GM23338 (cell line): ENCODE measurements around the gene MMAB. TPM values are rescaled to one million over a fixed set of nuclear protein-coding genes. Genes with fewer than 3 reads are reported as not detected.

Experiments
- ATAC-seq: fragments of 200-7000 bp; cut with Tn5 transposase; 3 replicates; pipeline ENCODE4 v1.9.1; 2020
- DNase-seq: peaks from one replicate; pipeline ENCODE4 v3.0.0-alpha.2; 2015; ENCODE audit warnings: low spot score
- H2AFZ ChIP-seq: fragments of 200-600 bp; sonication (generic); 2 replicates; pipeline ENCODE4 v1.8.0; 2016; ENCODE audit warnings: antibody characterized with exemption, mild to moderate bottlenecking, moderate library complexity
- H3F3A ChIP-seq: fragments of 200-600 bp; sonication (generic); replicated peaks from 2 replicates; pipeline ENCODE4 v1.8.0; 2017; ENCODE audit warnings: antibody characterized with exemption, mixed run types, low read depth
- H3K27ac ChIP-seq: fragments of 200-600 bp; sonication (generic); 2 replicates; pipeline ENCODE4 v1.6.1; 2016; ENCODE audit warnings: low read depth
- H3K27me3 ChIP-seq: fragments of 200-600 bp; sonication (generic); 2 replicates; pipeline ENCODE4 v1.8.0; 2016; ENCODE audit warnings: mild to moderate bottlenecking, mixed run types, moderate library complexity; ENCODE audit not compliant: insufficient read depth
- H3K36me3 ChIP-seq: fragments of 200-600 bp; sonication (generic); 2 replicates; pipeline ENCODE4 v1.8.0; 2016; ENCODE audit warnings: mild to moderate bottlenecking; ENCODE audit not compliant: insufficient read depth
- H3K4me1 ChIP-seq: fragments of 200-600 bp; sonication (generic); 2 replicates; pipeline ENCODE4 v1.8.0; 2016; ENCODE audit warnings: mild to moderate bottlenecking, moderate library complexity; ENCODE audit not compliant: insufficient read depth
- H3K4me2 ChIP-seq: fragments of 200-600 bp; sonication (generic); 2 replicates; pipeline ENCODE4 v1.7.1; 2017; ENCODE audit warnings: mixed run types
- H3K4me3 ChIP-seq: fragments of 200-600 bp; sonication (generic); 2 replicates; pipeline ENCODE4 v1.6.1; 2016; ENCODE audit warnings: mixed run types
- H3K79me2 ChIP-seq: fragments of 200-600 bp; sonication (generic); replicated peaks from 2 replicates; pipeline ENCODE4 v1.8.0; 2017; ENCODE audit warnings: mild to moderate bottlenecking; ENCODE audit not compliant: insufficient read depth
- H3K9me2 ChIP-seq: fragments of 200-600 bp; sonication (generic); 2 replicates; pipeline ENCODE4 v1.8.0; 2017; ENCODE audit not compliant: insufficient read depth
- H4K20me1 ChIP-seq: fragments of 200-600 bp; sonication (generic); replicated peaks from 2 replicates; pipeline ENCODE4 v1.8.0; 2017; ENCODE audit warnings: mild to moderate bottlenecking; ENCODE audit not compliant: insufficient read depth
- H3K27ac Mint-ChIP-seq: 2 replicates; pipeline ENCODE4 v1.8.0; 2020; ENCODE audit warnings: inconsistent platforms, mild to moderate bottlenecking, moderate library complexity, mixed read lengths
- H3K27me3 Mint-ChIP-seq: 3 replicates; pipeline ENCODE4 v1.8.0; 2022; ENCODE audit warnings: low read depth, mild to moderate bottlenecking, moderate library complexity, mixed read lengths, inconsistent platforms; ENCODE audit not compliant: insufficient read depth, poor library complexity
- H3K36me3 Mint-ChIP-seq: 3 replicates; pipeline ENCODE4 v1.8.0; 2021; ENCODE audit warnings: low read depth, mild to moderate bottlenecking, inconsistent platforms, moderate library complexity, mixed read lengths
- H3K4me1 Mint-ChIP-seq: 3 replicates; pipeline ENCODE4 v1.8.0; 2020; ENCODE audit warnings: mild to moderate bottlenecking, inconsistent platforms, mixed read lengths
- H3K4me3 Mint-ChIP-seq: 3 replicates; pipeline ENCODE4 v1.8.0; 2021; ENCODE audit warnings: moderate library complexity, mild to moderate bottlenecking, inconsistent platforms, mixed read lengths
- H3K9me3 Mint-ChIP-seq: 3 replicates; pipeline ENCODE4 v1.8.0; 2020; ENCODE audit warnings: moderate library complexity, mild to moderate bottlenecking, inconsistent platforms, mixed read lengths
- CREB1 ChIP-seq: fragments of 250-450 bp; sonication (Bioruptor Pico); IDR thresholded peaks from 2 replicates; pipeline ENCODE4 v1.5.0; 2020; ENCODE audit warnings: low read depth, mild to moderate bottlenecking, moderate library complexity
- EZH2 ChIP-seq: fragments of 200-600 bp; sonication (generic); IDR thresholded peaks from one replicate; pipeline ENCODE4 v1.8.0; 2017; ENCODE audit warnings: antibody characterized with exemption, mild to moderate bottlenecking, low read depth; ENCODE audit not compliant: unreplicated experiment
- EZH2phosphoT487 ChIP-seq: fragments of 200-600 bp; sonication (generic); IDR thresholded peaks from one replicate; pipeline ENCODE4 v1.8.1; 2018; ENCODE audit warnings: antibody characterized with exemption; ENCODE audit not compliant: unreplicated experiment
- JUNB ChIP-seq: IDR thresholded peaks from one replicate; pipeline ENCODE4 v1.6.1; 2016; ENCODE audit warnings: antibody characterized with exemption; ENCODE audit not compliant: unreplicated experiment
- NANOG ChIP-seq: IDR thresholded peaks from 2 replicates; pipeline ENCODE4 v1.6.1; 2016; ENCODE audit warnings: antibody characterized with exemption, borderline replicate concordance
- POLR2AphosphoS5 ChIP-seq: IDR thresholded peaks from 2 replicates; pipeline ENCODE4 v1.6.1; 2016; ENCODE audit warnings: antibody characterized with exemption, low read depth
- STAT1 ChIP-seq: IDR thresholded peaks from one replicate; pipeline ENCODE4 v1.6.1; 2016; ENCODE audit warnings: antibody characterized with exemption; ENCODE audit not compliant: unreplicated experiment
- ZNF114 ChIP-seq: fragments of 250-450 bp; sonication (Bioruptor Pico); IDR thresholded peaks from 2 replicates; pipeline ENCODE4 v1.5.0; 2020; ENCODE audit warnings: mild to moderate bottlenecking, moderate library complexity
- ZNF331 ChIP-seq: fragments of 250-450 bp; sonication (Bioruptor Pico); IDR thresholded peaks from 2 replicates; pipeline ENCODE4 v1.5.0; 2020; ENCODE audit warnings: low read depth, mild to moderate bottlenecking, moderate library complexity
- polyA plus RNA-seq: library from polyadenylated mRNA; unstranded; fragments of >200 nt; fragmentation: Nextera tagmentation; extraction: Ambion mirVana; gene quantifications from 2 replicates; pipeline ENCODE4 v1.2.1, GENCODE V29; 2016
- total RNA-seq: library from RNA; depleted of rRNA; stranded (reverse); fragments of >200 nt; shearing (Covaris generic); gene quantifications from 2 replicates; pipeline ENCODE4 v1.2.3, GENCODE V29; 2014
- TF ChIP-seq, protein P1 (sequence below): IDR thresholded peaks from 2 replicates; pipeline ENCODE4 v1.6.1; 2016; ENCODE audit warnings: antibody characterized with exemption
- TF ChIP-seq, protein P2 (sequence below): fragments of 250-450 bp; sonication (Bioruptor Pico); IDR thresholded peaks from 2 replicates; pipeline ENCODE4 v1.5.0; 2020; ENCODE audit warnings: mild to moderate bottlenecking, moderate library complexity
- TF ChIP-seq, protein P3 (sequence below), 2 experiments: fragments of 200-600 bp in 1 of 2; sonication (generic) in 1 of 2; conservative IDR thresholded peaks; 2 replicates each; pipeline versions ENCODE4 v1.5.1 to v1.6.1; 2016 to 2017; ENCODE audit warnings: antibody characterized with exemption in 2 of 2, low read depth in 2 of 2, mild to moderate bottlenecking in 2 of 2, moderate library complexity in 1 of 2
- TF ChIP-seq, protein P4 (sequence below): IDR thresholded peaks from one replicate; pipeline ENCODE4 v1.6.1; 2018; ENCODE audit warnings: antibody characterized with exemption; ENCODE audit not compliant: unreplicated experiment

The MMAB gene
- total and polyA plus RNA-seq, 2 experiments from 2014 or later: 24.7 to 38.5 TPM

DNA sequence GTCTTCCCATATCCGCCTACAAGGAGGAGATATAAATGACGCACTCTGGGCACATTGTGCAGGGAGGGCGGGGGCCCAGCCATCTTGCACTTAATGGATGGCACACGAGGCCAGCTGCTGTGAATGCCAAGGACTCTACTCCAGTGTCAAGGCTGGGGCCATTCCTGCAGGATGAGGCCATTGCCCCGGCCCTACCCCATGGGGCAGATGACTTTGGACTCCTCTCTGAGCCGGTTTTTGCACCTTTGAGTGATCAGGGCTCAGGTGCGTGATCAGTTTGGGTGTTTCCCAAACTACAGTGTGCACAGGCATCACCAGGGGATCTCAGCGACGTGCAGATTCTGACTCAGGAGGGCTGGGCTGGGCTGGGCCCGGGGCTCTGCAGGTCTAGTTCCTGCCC lies 16.1 kb downstream of the MMAB start:
- H3K36me3 ChIP-seq: no peaks in the 10 kb centered on the region
- no peaks in the 10 kb centered on the region for H3K79me2 ChIP-seq
- no peak overlapping the region for H3K27ac ChIP-seq
- no peaks in the 10 kb centered on the region for H3K4me1 ChIP-seq
- Mint-ChIP-seq H3K27me3 (peaks cover 6% of the 10 kb centered on the region), H3K36me3 (peaks cover 7% of the 10 kb centered on the region), H3K4me1 (peaks cover 8% of the 10 kb centered on the region; the same call in 2 of the 3 replicates), H3K4me3 (no peak overlapping the region), H3K27ac (no peak overlapping the region), H3K9me3 (no peaks in the 10 kb centered on the region)
- H3K9me2 ChIP-seq: no peaks in the 10 kb centered on the region
- ATAC-seq (no peak), DNase-seq (no peak)
- H3F3A ChIP-seq: no peaks in the 10 kb centered on the region
- no peak overlapping the region for H3K4me3 ChIP-seq
- no peak overlapping the region for H3K4me2 ChIP-seq
- TF ChIP-seq NANOG (no peak), STAT1 (no peak), CREB1 (CRISPR knock-in tag) (no peak), ZNF114 (no peak), EZH2 (no peak), ZNF331 (CRISPR knock-in tag) (no peak), POLR2AphosphoS5 (no peak), JUNB (no peak), EZH2phosphoT487 (no peak)
- TF ChIP-seq, protein P1, sequence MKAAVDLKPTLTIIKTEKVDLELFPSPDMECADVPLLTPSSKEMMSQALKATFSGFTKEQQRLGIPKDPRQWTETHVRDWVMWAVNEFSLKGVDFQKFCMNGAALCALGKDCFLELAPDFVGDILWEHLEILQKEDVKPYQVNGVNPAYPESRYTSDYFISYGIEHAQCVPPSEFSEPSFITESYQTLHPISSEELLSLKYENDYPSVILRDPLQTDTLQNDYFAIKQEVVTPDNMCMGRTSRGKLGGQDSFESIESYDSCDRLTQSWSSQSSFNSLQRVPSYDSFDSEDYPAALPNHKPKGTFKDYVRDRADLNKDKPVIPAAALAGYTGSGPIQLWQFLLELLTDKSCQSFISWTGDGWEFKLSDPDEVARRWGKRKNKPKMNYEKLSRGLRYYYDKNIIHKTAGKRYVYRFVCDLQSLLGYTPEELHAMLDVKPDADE: no peak
- TF ChIP-seq, protein P2, sequence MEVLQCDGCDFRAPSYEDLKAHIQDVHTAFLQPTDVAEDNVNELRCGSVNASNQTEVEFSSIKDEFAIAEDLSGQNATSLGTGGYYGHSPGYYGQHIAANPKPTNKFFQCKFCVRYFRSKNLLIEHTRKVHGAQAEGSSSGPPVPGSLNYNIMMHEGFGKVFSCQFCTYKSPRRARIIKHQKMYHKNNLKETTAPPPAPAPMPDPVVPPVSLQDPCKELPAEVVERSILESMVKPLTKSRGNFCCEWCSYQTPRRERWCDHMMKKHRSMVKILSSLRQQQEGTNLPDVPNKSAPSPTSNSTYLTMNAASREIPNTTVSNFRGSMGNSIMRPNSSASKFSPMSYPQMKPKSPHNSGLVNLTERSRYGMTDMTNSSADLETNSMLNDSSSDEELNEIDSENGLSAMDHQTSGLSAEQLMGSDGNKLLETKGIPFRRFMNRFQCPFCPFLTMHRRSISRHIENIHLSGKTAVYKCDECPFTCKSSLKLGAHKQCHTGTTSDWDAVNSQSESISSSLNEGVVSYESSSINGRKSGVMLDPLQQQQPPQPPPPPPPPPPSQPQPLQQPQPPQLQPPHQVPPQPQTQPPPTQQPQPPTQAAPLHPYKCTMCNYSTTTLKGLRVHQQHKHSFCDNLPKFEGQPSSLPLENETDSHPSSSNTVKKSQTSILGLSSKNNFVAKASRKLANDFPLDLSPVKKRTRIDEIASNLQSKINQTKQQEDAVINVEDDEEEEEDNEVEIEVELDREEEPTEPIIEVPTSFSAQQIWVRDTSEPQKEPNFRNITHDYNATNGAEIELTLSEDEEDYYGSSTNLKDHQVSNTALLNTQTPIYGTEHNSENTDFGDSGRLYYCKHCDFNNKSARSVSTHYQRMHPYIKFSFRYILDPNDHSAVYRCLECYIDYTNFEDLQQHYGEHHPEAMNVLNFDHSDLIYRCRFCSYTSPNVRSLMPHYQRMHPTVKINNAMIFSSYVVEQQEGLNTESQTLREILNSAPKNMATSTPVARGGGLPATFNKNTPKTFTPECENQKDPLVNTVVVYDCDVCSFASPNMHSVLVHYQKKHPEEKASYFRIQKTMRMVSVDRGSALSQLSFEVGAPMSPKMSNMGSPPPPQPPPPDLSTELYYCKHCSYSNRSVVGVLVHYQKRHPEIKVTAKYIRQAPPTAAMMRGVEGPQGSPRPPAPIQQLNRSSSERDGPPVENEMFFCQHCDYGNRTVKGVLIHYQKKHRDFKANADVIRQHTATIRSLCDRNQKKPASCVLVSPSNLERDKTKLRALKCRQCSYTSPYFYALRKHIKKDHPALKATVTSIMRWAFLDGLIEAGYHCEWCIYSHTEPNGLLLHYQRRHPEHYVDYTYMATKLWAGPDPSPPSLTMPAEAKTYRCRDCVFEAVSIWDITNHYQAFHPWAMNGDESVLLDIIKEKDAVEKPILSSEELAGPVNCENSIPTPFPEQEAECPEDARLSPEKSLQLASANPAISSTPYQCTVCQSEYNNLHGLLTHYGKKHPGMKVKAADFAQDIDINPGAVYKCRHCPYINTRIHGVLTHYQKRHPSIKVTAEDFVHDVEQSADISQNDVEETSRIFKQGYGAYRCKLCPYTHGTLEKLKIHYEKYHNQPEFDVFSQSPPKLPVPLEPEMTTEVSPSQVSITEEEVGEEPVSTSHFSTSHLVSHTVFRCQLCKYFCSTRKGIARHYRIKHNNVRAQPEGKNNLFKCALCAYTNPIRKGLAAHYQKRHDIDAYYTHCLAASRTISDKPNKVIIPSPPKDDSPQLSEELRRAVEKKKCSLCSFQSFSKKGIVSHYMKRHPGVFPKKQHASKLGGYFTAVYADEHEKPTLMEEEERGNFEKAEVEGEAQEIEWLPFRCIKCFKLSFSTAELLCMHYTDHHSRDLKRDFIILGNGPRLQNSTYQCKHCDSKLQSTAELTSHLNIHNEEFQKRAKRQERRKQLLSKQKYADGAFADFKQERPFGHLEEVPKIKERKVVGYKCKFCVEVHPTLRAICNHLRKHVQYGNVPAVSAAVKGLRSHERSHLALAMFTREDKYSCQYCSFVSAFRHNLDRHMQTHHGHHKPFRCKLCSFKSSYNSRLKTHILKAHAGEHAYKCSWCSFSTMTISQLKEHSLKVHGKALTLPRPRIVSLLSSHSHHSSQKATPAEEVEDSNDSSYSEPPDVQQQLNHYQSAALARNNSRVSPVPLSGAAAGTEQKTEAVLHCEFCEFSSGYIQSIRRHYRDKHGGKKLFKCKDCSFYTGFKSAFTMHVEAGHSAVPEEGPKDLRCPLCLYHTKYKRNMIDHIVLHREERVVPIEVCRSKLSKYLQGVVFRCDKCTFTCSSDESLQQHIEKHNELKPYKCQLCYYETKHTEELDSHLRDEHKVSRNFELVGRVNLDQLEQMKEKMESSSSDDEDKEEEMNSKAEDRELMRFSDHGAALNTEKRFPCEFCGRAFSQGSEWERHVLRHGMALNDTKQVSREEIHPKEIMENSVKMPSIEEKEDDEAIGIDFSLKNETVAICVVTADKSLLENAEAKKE (CRISPR knock-in tag): no peak
- TF ChIP-seq, protein P3, sequence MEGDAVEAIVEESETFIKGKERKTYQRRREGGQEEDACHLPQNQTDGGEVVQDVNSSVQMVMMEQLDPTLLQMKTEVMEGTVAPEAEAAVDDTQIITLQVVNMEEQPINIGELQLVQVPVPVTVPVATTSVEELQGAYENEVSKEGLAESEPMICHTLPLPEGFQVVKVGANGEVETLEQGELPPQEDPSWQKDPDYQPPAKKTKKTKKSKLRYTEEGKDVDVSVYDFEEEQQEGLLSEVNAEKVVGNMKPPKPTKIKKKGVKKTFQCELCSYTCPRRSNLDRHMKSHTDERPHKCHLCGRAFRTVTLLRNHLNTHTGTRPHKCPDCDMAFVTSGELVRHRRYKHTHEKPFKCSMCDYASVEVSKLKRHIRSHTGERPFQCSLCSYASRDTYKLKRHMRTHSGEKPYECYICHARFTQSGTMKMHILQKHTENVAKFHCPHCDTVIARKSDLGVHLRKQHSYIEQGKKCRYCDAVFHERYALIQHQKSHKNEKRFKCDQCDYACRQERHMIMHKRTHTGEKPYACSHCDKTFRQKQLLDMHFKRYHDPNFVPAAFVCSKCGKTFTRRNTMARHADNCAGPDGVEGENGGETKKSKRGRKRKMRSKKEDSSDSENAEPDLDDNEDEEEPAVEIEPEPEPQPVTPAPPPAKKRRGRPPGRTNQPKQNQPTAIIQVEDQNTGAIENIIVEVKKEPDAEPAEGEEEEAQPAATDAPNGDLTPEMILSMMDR (conservative IDR thresholded peaks at IDR 0.05; ENCODE audit: low read depth in 2 of 2): no peak
- TF ChIP-seq, protein P4, sequence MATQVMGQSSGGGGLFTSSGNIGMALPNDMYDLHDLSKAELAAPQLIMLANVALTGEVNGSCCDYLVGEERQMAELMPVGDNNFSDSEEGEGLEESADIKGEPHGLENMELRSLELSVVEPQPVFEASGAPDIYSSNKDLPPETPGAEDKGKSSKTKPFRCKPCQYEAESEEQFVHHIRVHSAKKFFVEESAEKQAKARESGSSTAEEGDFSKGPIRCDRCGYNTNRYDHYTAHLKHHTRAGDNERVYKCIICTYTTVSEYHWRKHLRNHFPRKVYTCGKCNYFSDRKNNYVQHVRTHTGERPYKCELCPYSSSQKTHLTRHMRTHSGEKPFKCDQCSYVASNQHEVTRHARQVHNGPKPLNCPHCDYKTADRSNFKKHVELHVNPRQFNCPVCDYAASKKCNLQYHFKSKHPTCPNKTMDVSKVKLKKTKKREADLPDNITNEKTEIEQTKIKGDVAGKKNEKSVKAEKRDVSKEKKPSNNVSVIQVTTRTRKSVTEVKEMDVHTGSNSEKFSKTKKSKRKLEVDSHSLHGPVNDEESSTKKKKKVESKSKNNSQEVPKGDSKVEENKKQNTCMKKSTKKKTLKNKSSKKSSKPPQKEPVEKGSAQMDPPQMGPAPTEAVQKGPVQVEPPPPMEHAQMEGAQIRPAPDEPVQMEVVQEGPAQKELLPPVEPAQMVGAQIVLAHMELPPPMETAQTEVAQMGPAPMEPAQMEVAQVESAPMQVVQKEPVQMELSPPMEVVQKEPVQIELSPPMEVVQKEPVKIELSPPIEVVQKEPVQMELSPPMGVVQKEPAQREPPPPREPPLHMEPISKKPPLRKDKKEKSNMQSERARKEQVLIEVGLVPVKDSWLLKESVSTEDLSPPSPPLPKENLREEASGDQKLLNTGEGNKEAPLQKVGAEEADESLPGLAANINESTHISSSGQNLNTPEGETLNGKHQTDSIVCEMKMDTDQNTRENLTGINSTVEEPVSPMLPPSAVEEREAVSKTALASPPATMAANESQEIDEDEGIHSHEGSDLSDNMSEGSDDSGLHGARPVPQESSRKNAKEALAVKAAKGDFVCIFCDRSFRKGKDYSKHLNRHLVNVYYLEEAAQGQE: no peak
- H2AFZ ChIP-seq: no peak overlapping the region
- no peaks in the 10 kb centered on the region for H3K27me3 ChIP-seq
- no peaks in the 10 kb centered on the region for H4K20me1 ChIP-seq
